Activated T-cell treated with anti-CD3 and anti-CD28 coated beads, Interleukin-2, amount 50 U/mL, for 1 hour (primary cell): Measurements from ENCODE around the gene TCEAL4.
"Not testable (repeated sequence)": the region's sequence is repeated elsewhere in the genome, so short reads cannot be mapped to it uniquely, and the experiment has no call there.

Experiments used
- DNase-seq: peaks from one replicate; pipeline ENCODE4 v3.0.0-alpha.2; 2020

TCEAL4 gene

DNA sequence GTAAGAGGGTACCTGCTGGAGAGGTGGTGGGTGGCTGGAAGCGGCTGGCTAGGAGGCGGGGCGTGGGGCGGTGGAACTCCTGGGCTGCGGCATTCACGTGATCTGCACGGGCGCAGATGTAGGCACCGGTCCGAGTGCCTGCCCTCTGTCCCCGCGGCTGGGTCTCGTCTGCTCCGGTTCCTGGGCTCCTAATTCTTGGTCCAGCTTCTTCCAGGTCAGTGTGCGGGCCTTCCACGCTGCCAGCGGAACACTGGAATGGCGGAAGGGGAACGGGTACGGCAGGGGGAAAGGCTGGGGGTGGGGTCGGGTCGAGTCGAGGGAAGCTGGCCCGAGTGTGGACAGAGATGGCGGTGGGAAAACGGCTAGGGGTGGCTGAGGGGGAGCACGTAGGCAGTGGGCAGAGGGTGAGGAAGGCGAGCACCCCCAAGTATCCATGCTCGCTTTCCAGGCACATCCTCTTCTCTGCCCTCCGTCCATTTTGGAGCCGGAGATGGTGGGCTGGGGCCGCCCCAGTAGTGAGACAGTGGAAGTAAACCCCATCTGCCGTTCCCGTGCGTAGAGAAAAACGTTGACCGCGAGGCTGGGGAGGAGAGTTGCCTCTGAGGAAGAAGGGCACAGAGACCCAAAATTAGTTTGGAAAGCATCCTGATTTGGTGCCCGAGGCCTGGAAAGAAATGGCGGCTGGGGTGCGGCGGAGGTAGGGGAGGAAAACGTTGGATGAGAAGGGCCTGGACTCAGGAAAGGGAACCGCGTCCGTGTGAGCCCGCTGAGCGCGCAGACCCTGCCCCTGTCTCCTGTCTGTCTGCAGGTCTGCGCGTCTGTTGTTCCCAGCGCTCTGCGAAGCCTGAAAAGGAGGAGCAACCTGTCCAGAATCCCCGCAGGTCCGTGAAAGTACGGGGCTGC, at the start of gene TCEAL4:
Gene TCEAL4, plus strand, starts transcription at position 105 of the 903 bp plus-strand sequence. CDS start 1,161 bp downstream, outside the sequence.
- peak; percentile 43 for DNase-seq

DNA sequence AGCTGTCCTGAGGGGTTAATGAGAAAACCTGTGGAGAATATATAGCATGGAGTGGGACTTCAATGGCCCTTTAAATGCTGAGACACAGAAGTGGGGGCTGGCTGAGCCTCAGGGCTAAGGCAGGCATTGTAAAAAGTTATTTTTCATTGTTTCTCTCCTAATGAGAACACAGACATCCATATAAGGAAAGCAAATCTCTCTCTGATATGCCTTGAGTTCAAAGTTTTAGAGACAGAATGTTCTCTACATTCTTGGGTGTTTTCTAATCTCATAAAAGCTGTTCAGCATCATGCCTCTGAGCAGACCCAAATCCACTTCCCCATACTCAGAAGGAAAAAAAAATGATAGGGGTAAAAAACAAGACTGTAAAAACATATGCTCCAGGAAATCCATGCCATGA, 49.2 kb upstream of the TCEAL4 start:
- DNase-seq: no peak

DNA sequence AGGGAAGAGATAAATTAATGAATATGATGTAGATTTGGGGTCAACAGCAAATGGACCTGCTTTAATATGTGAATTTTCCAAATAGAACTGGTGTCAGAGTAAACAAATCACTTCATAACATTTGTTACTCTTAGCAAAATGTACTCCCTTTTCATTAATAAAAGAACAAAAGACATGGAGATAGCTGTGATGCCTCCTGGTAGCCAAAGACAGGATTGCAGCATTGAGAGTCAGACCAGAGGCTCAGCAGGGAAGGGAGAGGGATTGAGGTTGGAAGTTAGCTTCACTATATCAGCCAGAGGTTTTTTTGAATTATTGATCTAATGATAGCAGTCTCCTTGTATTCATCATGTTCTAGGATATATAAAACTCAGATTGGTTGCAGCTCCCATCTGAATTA, 48.6 kb upstream of the TCEAL4 start:
- DNase-seq: no peak

DNA sequence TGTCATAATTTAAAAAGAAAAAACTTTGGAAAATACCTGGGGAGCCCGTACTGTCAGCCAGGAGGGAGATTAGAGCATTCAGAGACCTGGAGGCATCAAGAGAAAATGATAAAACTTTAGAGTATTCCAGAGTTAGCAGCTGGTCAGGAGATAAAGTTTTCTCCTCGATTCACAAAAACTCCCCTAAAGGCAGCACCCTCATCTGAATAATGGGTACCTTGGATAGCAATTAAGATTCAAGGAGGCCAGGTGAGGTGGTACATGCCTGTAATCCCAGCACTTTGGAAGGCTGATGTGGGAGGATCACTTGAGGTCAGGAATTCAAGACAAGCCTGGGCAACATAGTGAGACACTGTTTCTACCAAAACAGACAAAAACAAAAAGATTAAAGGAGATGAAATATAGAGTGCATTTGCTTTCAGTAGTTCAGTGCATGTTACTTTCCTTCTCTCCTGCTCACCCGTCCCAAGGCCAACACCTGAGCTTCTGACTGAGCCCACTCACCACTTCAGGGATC, 47.4 kb upstream of the TCEAL4 start:
- DNase-seq: no peak

DNA sequence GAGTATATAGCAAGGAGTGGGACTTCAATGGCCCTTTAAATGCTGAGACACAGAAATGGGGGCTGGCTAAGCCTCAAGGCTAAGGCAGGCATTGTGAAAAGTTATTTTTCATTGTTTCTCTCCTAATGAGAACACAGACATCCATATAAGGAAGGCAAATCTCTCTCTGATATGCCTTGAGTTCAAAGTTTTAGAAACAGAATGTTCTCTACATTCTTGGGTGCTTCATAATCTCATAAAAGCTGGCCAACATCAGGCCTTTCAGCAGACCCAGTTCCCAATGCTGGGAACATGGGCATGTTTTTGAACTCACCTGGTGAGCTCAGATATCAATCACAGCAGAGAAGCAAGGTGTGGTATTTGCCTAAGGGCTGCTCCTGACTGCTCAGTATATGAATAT, 46.6 kb upstream of the TCEAL4 start:
- no peak for DNase-seq

DNA sequence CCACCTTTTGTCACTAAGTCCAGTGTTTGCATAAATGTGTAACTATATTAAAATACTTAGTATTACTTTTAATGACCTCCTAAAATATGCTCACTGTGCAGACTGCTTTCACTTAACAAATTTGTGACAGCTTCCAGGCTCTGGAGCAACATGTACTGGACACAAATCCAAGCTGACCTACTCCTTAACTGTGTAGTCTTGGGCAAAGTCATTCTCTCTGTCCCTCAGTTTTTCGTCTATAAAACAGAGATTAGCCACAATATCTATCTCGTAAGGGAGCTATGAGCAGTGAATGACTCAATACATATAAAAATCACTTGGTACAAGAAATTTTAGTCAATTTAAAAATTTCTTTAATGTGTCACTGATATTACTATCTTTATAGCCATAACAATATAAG, 45.6 kb upstream of the TCEAL4 start:
- no peak for DNase-seq

DNA sequence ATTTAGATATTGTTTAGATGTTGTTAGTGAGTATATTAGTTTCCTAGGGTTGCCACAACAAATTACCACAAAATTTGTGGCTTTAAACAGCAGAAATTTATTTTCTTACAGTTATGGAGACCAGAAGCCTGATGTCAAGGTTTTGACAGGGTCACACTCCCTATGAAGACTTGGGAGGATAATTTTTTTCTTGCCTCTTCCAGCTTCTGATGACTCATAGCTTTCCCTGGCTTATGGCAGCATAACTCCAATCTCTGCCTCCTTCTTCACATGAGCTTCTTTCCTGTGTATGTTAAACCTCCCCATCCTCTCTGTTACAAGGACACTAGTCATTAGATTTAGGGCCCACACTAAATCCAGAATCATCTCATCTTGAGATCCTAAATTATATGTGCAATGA, 45.2 kb upstream of the TCEAL4 start:
- DNase-seq: no peak

DNA sequence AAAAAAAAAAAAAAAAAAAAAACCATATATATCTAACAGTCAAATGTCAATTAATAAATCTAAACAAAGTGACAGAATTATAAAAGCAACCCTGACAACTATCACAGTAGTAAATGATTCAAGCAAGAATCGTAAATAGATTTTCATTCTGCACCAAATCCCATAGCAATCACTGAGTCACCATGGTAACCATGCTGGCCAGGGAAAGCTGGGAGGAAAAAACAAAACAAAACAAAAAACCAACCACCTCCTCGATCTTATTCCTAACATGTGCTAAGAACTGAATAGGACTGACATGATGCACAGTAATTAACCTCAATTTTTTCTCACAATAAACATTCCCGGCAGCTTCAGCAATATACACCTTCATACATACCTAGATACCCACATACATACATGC, 35.4 kb upstream of the TCEAL4 start:
- DNase-seq: no peak

DNA sequence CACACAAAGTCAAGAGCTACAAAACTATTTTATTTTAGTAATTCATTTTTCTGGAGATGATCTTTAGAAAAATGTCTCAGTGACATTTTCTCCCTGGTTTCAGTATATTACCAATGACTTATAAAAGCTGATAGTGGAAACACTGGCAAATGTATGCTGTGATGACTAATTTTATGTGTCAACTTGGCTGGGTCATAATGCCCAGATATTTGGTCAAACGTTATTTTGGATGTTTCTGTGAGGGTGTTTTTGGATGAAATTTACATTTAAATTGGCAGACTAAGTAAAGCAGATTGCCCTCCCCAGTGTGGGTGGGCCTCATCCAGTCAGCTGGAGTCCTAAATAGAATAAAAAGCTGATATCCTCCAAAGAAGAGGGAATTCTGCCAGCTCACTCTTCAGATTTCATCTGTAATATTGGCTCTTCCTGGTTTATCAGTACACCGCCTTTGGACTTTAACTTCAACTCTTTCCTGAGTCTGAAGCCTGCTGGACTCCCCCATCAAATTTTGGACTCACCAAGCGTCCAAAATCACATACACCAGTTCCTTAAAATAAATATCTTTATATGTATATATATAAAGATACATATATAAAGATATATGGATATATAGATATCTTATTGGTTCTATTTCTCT, 34.8 kb upstream of the TCEAL4 start:
- no peak for DNase-seq

DNA sequence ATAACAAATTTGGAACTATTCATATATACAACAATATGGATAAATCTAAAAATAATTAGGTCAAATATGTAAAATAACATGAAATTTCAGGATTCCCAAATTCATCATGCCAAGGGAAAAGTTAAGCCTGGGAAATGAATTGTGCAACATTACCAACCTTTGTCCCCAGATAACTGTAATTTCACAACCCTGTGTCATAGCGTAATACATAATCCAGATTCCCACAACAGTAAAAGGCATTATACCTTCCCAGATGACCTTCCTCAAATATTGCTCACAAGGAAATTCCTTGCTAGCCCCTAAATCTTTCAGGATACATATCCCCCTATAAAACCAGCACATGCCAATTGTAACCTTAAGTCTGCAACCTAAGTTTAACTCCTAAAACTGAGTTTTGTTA, 33.1 kb upstream of the TCEAL4 start:
- no peak for DNase-seq

DNA sequence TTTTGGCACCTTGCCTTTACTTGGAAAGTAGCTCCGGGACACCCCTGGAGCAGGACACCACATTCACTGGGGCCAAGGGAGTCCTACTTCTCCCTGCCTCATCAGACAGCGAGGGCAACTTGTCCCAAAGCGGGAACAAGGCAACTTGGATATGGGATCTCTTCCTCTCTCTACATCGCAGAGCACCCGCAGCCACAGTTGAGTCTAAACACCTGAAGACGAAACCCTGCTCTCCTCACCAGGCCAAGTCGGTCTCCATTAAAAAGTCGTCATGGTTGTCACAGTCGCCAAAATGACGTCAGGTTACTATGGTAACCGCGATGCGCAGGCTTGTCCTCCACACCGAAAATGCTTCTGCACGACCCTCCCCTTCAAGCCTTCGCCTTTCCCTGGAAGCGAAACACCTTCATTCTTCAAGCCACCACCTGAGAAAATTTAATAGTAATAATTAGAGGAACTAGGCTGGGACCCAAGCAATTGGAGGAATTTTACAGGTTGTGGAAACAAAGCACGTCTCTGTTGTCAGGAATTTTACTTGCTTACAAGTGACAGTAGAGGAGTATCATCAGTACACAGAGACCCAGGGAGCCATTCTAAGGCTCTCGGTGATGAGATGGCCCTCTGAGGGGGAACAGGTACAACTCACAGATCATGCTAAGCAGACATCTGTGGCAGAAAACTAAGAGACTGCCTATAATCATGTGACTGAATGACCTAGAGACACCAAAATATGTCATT, 30.5 kb upstream of the TCEAL4 start:
- DNase-seq: peak; percentile 60

DNA sequence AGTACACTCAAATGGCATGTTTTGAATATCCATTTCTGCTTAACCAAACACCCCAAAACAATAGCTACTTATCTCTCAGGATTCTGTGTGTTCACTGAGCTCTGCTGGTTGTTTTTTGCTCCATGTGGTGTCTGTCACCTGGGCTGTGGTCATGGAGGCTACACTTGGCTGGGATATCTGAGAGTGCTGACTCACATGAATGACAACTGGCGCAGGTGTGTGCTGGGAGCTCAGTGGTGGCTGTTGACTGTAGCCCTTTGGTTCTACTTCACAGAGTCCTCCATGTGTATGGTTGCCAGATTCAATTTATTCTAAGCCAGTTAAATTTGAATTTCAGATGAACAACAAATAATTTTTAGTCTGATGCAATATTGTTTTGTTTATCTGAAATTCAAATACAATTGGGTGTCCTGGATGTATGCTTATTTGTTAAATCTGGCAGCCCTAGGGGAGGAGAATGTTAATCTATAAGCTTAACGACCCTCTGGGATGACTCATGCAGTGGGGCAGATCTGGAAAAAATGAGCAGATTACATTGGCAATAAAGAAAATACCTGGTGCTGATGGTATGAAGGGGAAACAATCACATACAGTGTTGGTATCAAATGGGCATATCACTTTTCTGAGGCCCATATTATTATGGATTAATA, 28.2 kb upstream of the TCEAL4 start:
- no peak for DNase-seq

DNA sequence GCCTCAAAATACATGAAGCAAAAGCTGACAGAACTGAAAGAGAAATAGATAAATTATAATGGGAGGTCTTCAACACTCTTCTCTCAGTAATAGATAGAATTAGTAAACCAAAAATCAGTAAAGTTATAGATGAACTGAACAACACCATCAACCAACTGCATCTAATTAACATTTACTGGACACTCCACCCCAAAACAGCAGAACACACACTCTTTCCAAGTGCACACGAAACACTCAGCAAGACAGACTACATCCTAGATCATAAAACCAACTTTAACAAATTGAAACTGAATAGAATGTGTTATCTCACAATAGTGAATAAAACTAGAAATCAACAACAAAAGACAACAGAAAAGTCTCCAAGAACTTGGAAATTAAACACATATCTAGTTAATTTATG, 25.1 kb upstream of the TCEAL4 start:
- no peak for DNase-seq

DNA sequence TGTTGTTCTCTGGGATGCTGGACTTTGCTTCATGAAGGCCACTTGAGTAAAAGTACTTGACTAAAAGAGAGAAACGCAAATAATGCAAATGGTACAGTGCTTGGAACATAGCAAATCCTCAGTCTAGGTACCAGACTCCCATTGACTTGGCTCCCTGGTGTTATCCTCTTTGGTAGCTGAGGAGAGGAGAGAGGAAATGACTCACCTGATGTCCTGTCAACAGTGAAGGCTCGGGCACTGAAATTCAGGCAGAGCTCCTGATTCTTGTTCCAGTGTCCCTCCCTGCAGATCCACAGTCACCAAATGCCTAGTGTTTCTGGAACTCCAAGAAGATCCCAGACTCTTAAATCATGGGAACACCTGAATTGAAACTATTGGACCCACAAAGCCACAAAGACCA, 22.5 kb upstream of the TCEAL4 start:
- DNase-seq: no peak

DNA sequence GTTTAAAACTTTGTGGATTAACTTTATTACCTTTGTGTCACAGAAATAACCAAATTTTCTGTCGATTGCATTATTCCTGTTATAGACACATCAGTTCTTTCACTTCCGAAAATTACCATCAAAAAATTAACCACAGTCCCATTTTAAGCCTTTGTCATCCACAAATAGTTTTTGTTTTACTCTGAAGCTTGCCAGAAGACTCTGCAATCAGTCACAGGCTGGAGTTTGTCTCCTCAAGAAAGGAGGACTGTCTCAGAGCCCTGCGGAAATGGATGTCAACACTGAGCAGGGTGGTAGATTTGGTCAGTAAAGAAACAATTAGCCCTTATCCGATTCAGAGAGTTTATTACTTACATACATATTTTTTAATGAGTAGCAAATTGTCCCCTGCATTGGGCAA, 20.1 kb upstream of the TCEAL4 start:
- DNase-seq: no peak

DNA sequence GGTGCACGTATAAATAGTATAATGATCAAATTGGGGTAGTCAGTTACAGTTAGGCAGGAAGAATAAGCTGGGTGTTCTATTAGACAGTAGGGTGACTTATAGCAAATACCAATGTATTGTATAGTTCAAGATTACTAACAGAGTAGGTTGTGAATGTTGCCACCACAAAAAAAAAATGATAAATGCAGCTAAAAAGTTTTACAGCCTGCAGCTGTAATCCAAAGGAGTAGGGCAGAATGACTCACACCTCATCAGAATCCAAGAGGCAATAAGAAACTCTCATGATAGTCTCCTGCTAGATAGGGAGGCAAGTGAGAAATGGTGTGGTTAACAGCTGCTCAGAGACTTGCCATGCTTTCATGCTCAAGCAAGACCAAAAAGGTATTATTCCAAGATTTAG, 19.6 kb upstream of the TCEAL4 start:
- no peak for DNase-seq

DNA sequence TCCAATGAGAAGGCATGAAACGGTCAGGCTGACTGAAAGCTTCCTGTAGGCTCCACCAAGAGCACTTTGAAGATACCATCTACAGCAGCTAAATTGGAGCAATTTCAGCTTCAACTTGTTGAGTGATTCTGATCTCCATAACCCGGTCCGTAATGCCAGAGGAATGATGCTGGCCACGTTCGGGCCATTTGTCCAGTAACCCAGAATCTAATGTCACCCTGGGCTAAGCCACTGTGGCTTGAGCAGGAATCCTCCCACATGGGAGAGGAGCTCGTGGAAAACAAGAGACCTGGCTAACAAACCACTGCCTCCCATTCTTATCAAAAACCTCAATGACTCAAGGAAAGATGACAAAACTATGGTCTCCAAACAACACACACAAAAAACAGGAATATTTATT, 14.2 kb upstream of the TCEAL4 start:
- no peak for DNase-seq

DNA sequence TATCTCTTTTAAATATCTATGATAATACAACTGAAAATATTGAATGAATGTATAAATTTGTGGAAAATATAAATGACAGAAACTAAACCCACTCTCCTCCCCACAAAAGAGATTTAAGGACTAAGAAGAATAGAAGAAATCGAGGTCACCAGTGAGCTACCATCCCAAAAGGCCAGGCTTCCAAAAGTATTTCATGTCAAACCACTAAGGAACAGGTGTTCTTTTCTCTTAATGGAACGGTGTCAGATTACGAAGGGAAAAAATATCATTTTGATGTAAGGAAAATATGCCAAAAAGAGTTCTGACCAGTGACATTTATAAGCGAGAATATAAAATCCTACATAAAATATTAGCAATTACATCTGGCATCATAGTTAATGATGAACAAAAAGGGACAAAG, 13.6 kb upstream of the TCEAL4 start:
- no peak for DNase-seq

DNA sequence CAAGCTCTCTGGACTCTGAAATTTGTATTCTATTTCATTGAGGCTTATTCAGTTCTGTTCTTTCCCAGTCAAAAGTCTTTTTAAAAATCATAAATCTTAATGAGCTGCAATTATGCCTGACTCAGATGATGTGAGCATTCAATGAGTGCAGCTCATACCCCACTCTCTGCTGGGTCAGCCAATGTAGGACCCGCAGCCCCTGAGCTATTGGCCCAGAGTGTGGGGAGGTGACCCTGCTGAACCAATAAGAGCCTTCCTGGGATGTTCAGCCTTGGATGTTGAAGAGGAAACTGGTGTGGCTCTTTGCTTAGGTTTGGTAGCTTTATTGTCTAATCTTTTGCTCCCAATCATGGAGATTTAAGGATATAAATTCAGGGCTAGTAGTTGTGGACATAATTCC, 12.1 kb upstream of the TCEAL4 start:
- DNase-seq: no peak

DNA sequence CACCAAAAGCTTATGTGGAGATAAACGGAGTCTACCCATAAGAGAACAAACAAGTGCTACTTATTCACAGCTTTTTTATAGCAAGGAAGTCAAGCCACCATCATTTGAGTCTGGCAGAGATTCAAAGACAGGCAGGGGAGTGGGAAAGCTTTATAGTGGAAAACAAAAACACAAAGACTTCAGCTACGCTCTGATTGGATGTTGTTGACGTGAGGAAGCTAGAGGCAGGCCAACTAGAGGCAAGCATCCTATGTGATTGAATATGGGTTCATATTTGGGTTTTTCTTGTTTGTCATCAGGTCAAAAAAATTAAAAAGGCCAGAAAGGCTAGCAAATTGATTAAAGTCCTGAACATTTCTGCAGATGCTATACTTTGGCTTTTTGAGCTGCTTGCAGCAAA, 719 bp upstream of the TCEAL4 start:
- DNase-seq: no peak

DNA sequence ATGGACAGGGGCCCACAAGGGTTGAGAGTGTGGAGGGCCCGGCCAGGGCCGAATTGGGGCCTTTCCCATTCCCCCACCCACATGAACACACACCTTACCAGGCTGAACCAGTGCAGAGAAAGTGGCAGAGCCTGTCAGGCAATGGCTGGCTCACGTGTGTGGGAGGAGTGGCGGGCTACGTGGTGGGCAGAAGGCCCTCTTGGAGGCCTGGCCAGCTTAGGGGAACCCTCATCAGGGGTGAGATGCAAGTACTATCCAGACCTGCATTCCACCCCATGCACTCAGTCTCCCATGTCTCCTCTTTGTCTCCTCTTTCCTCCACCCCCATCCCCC, 965 bp downstream of the TCEAL4 start:
- DNase-seq: peak; percentile 19

DNA sequence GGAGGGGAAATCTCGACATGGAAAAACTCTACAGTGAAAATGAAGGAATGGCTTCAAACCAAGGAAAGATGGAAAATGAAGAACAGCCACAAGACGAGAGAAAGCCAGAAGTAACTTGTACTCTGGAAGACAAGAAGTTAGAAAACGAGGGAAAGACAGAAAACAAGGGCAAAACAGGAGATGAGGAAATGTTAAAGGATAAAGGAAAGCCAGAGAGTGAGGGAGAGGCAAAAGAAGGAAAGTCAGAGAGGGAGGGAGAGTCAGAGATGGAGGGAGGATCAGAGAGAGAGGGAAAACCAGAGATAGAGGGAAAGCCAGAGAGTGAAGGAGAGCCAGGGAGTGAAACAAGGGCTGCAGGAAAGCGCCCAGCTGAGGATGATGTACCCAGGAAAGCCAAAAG, 1.3 kb downstream of the TCEAL4 start:
- no peak for DNase-seq

DNA sequence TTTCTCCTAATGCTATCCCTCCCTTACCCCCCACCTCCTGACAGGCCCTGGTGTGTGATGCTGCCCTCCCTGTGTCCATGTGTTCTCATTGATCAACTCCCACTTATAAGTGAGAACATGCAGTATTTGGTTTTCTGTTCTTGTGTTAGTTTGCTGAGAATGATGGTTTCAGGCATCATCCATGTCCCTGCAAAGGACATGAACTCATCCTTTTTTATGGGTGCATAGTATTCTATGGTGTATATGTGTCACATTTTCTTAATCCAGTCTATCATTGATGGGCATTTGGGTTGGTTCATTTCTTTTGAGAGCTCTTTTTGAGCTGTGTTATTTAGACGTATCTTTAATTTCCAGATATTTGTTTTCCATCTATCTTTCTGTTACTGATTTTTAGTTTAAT, 7.0 kb downstream of the TCEAL4 start:
- not testable (repeated sequence) for DNase-seq
